GDM1 (cell line): ENCODE data around the gene EYS.

Experiments used
- DNase-seq: peaks from one replicate; lab custom pipeline; 2025; lab: John Stamatoyannopoulos, UW

Gene EYS

DNA sequence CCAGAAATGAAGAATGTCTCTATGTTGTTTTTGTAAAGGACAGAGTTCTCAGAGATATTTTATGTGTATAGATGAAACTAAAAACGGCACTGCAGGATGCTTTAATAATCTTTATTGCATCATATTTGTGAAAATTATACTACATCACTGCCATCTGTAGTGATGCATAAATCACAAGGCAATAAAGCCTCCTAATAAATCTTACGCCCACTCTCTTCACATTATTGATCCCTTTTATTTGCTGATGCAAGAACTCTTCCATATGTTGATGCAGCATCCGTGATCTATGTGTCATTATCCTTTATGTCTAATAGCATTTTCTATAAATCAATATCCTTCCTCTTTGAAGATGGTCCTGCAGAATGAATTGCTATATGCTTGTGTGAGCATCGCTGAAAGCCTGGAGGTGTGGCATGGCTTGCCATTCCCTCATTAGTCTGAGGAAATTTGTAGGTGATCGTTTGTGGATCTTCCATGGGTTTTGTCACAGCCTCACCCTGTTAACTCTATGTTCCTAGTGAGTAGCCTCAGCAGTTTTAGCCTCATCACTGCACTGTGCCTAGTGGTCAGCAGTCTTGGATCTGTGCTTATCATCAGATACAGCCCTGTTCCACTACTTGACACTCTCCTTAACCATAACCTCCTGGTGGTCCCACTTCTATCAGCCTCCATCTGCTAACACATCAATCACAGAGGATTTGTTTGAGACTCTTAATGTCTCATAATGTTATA lies 983.5 kb downstream of the EYS start:
- no peak for DNase-seq

DNA sequence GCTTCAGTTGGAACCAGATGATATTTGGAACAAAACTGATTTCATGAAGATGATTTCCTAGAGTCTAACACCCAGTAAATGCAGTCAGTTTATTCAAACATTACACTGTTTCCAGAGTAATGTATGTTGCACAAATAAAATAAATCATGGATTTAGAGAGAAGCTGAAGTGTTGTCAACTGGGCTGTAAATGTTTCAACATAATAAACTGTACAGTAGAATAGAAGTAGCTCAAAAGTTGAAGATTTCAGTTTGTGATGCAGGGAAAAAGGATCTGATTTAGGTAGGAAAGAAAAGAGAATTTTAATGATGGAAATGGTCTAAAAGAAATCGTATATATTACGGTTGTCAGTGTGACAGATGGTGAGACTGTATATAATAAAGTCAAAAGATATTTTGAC lies 985.2 kb downstream of the EYS start:
- no peak for DNase-seq

DNA sequence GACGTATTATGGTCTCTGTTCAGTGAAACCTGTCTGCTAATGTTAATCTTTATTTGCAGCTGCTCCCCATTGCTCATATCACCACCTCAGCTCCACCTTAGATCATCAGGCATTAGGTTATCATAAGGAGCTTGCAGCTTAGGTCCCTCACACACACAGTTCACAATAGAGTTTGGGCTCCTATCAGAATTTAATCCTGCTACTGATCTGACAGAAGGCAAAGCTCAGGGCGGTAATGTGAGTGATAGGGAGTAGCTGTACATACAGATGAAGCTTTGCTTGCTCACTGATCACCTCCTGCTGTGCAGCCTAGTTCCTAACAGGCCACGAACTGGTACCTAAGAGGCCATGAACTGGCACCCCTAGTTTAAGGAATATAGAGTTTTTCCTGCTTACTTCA lies 989.7 kb downstream of the EYS start:
- DNase-seq, result no peak

DNA sequence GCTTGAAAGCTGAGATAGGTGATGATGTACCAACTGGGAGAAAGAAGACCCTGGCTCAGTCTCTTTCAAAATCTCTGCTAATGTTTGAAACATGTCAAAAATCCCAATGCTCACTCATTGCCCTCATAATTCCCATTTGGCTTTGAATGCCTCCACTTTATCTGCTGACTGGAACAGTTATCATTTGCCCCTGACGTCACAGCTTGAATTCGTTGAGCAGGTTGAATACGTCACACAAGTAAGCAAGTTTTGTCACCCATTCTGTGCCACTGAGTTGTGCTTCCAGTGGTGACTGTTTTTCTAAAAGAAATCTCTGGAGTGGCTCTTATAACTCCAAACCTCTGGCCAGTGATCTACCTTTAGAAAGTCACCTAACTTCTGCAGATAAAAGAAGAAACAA lies 991.4 kb downstream of the EYS start:
- no peak for DNase-seq

DNA sequence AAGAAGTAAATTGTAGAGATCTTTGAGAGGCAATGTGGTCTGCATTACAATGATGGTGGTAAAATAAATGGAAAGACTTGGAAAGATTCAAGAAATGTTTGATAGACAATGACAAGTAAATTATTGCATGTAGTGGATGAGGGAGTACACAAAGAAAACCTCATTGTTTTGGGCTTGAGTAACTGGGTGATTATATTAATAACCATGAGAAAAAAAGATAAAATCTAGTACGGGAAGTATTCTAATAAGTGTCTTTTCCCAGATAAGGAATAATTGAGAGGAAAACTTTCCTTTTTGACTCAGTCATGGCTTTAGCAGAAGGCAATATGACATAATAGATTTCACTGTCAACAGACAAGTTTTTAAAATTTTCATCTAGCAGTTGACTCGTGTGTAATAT lies 993.0 kb downstream of the EYS start:
- DNase-seq, result no peak

DNA sequence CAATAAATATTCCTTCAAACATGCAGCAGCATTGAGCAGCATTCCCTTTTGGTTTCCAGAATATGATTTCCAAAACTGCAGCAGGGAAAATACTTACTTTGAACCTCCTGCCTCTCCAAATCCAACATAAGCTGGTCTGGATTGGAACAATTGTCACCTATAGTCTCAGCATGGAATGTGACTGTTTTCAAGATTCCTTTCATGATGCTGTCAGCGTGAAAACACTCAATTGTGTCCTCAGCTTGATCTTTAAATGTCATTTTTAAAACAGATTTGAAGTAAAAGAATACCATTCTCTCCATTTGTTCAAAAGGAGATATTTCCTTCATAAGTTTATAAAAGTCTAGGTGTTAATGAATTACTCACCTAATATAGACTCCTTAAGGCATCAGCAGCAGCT lies 993.9 kb downstream of the EYS start:
- DNase-seq, result no peak

DNA sequence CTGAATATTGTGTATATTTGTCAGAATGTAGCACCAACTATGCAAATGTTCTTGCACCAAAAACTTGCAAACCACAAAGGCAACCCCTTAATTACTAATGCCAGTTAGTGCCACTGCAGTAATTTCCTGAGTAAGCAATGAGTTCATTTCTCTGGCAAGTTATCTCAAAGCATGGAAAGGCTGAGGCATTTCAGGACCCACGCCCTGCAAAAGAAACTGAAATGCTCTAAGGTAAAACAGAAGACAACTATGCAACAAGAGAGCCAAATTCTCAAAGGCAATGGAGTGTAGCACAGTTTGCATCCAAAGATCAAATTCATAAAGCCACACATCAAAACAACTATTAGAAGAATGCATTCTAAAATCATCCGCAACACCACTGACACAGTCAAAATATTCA lies 994.4 kb downstream of the EYS start:
- DNase-seq, result no peak

DNA sequence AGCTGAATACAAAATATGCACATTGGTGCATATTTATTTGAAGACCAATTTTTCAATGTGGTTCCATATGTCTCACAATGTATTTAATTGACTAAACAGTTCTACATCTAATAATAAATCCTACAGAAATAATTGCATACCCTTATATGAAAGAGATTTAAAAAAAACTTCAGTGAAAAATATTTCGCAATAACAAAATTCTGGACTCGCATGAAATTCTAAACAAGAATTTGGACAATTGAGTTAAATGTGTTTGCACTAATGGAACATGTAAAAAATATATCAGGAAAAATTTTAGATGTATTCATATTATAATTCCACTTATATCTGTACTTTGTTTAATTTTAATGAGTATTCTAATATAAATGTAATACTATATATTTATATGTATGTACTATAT lies 1003.1 kb downstream of the EYS start:
- DNase-seq, result no peak

DNA sequence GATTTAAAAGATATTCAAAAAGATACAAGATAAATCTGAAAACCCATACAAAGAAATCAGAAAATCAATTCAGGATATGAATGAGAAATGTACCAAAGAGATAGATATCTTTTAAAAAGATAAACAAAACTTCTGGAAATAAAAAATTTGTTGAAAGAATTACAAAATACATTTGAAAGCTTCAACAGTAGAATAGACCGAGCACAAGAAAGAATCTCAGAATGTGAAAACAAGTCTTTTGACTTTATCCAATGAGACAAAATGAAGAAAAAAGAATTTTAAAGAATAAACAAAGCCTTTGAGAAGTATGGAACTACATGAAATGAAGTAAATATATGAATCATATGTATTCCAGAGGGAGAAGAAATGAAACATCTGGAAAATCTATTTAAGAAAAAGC lies 1011.0 kb downstream of the EYS start:
- no peak for DNase-seq

DNA sequence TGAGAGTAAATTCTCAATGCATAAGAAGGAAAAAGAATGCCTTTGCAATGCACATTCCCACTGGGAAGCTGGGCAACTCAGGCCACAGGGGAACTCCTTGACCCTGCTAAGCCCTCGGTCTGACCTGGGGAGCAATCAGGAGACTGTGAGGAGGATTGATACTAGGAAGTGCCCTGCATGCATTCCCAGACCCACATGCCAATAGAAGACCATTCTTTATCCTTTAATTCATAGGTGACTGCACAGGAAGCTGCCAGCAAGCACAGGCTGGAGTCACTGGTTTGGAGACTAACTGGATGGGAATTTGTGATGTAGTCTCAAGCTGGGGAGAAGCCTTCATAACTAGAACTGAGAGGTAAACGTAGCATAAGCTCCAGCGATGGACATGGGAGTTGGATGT lies 1012.7 kb downstream of the EYS start:
- no peak for DNase-seq

DNA sequence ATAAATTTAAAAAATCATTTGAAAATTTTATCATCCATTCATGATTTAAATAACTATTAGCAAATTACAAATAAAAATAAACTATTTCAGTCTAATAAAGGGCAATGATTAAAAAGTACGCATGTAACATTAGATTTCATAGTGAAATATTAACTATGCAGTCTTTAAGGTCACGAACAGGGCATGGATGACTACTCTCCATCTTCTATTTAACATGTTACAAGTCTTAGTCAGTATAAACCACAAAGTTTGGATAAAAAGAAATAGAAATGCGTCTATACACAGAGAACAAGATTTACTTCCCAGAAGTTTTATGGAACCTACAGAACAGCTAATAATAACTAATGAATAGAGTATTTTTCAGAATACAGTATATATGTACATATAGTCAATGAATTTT lies 1016.0 kb downstream of the EYS start:
- DNase-seq, result no peak

DNA sequence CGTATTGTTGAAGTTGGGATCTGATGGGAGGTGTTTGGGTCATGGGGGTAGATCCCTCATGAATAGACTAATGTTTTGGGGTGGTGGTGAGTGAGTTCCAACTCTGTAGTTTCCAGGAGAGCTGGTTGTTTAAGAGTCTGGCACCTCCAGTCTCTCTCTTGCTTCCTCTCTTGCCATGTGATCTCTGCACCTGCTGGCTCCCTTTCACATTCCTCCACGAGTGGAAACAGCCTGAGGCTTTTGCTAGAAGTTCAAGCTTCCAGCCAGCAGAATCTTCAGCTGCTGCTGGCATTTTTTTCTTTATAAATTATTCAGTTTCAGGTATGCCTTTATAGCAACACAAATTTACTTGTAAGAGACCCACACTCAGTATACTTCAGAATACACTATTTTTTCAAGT lies 1021.6 kb downstream of the EYS start:
- no peak for DNase-seq

DNA sequence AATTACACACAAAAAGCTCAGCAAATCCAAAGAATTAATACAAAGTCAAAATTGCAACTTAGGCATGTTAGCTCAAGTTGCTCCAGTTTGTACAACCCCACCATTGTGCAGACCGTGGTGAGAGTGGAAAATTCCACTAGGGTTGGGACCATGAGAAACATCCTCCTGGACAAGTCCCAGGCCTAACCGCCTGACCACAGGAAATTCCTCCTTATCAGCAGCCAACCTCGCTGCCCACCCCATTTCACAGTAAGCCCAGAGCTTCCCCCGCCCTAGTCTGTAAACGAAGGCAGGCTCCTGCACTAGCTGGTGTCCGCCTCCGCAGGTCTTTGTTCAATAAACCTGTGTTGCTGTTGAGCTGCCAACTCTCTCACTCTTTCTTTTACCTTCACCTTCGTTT lies 1023.3 kb downstream of the EYS start:
- DNase-seq, result no peak

DNA sequence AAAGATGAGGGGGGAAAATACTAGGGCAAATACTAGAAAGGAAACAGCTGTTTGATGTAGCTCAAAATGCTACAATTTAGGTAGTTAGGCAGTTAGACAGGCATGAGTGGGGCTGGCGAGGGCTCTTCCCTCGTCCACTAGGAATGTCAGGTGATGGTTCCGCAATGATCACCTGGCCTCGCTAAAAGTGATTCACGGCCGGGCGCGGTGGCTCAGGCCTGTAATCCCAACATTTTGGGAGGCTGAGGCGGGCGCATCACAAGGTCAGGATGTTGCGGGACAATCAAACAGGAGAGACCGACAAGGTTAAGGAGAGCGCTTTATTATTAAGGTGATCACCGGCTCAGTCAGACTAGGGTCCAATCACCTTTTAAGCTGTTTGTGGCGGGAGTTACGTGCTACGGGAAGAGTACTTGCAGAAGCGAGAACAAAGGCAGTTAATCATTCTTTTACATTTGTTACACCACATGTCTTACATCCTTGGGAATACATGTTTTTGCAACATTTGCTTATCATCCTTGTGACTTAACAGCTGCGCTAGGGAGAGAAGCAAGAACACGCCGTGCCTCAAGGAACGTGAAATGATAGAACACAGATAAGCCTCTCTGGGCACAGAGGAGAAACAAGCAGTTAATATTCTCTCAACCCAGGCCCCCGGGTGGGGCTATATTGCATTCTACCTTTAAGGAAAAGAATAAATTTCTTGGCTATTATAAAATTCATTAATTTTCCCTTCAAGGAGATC lies 1025.4 kb downstream of the EYS start:
- no peak for DNase-seq

DNA sequence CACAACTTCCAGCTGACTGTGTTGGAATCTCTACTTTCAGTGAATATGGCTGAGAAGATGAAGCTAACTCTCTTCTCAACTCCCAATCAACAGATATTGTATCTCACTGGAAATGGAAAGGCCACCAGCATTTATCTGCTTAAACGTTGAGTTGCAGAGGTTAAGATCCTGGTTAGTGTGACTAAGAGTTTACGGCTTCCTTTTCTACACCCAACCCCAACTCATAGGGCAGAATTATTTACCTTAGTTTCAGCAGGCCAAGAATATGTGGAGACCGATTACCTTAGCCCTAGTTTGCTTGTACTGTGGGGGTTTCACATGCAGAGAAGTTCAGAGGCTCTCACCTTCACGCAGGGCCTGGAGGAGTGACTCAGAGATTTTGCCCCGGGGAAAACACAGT lies 1026.6 kb downstream of the EYS start:
- DNase-seq, result no peak

DNA sequence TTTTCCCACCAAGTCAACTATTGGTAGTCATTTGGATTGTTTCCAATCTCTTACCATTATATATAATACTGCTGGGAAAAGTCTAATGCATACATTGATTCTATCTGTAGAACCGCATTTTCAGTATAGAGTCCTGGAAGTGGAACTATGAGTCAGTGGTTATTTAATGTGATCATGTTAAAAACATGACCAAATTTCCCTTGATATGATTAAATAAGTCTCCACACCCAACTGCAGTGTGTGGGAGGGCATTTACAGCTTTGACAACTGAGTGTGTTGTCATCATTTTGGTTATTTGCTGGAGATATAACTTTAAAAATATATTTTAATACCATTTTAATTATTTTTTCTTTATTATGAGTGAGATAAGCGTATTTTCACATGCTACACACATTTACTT lies 1027.6 kb downstream of the EYS start:
- DNase-seq, result no peak

DNA sequence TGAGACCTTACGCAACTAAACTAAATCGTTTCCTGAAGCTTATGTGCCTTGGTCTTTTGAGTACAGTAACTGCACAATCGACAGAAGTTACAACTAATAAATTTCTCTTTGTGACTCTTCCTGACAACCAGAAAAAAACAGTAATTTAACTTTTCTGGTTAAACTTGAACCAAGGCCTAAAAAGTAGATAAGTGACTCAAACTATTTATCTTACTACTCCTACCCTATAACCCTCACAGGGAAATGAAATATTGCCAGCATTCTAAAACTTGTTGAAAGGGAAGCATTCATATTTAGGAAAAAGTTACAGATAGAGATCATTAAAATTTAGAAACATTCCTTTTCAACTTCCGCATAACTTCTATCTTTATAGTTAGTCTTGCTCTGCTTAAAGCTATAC lies 1034.4 kb downstream of the EYS start:
- no peak for DNase-seq

DNA sequence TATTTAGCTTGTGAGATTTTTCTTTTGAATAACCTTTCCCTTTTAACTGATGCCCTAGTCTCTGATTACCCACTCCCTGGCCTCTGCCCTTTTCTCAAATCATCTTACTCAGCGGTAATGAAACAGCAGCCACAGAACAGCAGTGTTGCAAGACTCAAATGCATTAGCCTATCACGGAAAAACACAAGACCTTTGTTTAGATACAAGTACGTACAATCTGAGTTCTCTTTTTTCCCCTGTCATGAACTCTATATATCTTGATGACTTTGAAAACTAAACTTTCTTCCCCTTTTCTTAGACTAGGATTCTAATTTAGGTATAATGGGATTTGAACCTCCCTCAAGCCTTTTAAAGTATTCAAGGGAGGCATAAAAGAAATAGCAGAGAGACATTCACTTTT lies 1034.9 kb downstream of the EYS start:
- DNase-seq, result no peak

DNA sequence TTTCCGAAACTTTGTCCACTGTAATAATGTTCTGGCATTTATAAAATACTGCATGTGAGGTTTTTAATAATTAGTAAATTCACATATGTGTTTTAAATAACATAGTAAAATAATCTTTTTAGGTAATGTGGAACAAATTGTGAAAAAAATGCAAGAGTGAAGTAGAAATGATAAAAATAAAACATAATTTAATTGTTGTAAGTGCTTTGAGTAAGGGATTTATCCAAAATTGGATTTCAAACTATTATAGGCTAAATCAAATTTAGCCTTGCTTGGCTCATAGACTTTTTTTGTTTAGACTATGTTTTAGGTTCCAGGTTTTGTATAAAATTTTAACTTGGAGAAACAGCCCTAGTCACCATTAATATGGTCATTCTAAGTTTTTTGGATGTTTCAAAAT lies 1041.9 kb downstream of the EYS start:
- no peak for DNase-seq

DNA sequence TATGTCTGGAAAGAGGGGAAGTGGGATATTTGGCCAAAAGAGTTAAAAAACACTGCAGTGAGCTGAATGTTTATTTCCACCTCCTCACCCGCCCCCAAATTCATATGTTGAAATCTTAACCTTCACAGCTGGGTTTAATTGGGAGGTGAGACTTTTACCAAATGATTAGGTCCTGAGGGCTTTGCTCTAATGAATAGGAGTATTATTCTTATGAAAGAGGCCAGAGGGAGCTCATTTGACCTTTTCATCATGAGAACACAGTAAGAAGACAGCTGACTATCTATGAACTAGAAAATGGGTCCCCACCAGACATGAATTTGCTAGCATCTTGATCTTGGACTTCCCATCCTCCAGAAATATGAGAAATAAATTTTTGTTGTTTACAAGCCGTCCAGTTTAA lies 1042.5 kb downstream of the EYS start:
- no peak for DNase-seq

DNA sequence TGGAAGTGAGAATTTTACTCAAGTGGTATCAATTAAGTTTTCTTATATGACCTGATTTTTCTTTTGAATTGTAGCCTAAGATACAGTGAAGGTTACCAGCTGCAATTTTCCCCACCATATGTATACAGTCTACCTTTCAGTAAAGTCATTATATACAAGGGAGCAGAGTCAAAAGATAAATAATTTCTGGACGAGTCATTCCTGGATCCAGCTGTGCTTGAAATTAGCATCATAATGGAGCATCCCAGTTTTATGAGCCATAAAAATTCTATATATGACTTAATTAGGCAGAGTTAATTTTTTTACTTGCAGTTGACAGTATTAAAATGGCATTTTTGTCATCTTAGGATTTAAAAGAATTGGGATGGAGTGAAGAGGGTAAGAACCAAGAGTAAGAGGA lies 1063.0 kb downstream of the EYS start:
- no peak for DNase-seq

DNA sequence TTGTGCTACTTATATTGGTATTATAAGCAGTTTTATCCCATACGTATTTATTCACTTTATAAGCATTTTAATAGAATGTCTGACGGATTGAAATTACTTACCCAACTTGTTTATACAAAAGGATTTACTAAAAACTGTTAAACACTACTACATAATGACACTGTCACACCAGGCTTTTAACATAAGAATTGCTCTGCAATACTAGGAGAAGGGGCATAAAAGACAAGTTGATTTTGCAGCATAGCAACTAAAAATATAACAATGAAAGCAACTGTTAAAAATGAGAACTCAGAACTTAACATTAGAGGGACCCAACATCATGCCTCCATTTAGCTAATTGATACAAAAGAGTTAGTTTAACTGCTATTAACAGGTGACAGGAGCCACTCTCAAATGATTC lies 1076.1 kb downstream of the EYS start:
- DNase-seq, result no peak

DNA sequence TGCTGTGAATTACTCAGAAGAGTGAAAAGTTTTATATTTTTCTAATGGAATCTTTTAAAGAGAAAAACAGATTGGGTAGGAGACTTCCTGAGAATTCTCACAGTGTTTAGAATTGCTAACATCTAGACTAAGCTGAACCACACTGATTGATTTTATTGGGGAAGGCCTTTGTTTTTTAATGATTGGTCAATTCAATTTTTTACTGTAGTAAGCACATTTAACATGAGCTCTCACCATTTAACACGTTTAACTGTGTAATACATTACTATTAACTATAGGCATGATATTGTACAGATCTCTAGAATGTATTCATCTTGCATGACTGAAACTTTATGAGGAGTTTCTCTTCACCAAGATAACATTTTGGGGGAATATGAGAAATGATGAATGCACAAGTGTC lies 1084.1 kb downstream of the EYS start:
- DNase-seq, result no peak

DNA sequence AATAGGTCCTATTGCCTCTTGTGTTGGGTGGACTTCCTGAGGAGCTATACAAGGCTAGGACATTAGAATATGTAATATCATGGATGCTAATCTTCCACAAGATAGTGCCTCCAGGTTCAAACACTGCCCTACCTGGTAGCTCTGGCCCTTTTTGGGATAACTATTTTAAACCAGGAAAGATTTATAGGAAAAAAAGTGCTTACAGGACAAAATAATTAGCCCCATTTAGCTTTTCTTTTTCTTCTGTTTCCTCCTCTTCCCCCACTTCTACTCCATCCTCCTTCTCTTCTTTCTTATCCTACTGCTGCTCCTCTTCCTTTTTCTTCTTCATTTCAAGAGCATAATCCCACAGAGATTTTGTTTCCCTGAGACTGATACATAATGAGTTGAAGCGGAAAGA lies 1104.0 kb downstream of the EYS start:
- no peak for DNase-seq
